Head of caudate nucleus (tissue), 42 donors: Measurements from ENCODE around the gene MID2.
A peak's percentile ranks its signal among the peaks of the same experiment; 100 is the strongest.
"Not testable (repeated sequence)": the region's sequence is repeated elsewhere in the genome, so short reads cannot be mapped to it uniquely, and the experiment has no call there.

Source experiments
- DNase-seq, 42 donors: peaks; one replicate each; pipeline versions ENCODE4 v3.0.0 to v3.0.0-alpha.2; 2020 to 2021; ENCODE audit warnings: mixed read lengths in 7 of 42
- intact Hi-C: fragments of 100-400 bp; cut with DNase I; formaldehyde crosslinking; loops from one replicate; pipeline ENCODE4 v1.15.0; 2022

MID2 gene, protein sequence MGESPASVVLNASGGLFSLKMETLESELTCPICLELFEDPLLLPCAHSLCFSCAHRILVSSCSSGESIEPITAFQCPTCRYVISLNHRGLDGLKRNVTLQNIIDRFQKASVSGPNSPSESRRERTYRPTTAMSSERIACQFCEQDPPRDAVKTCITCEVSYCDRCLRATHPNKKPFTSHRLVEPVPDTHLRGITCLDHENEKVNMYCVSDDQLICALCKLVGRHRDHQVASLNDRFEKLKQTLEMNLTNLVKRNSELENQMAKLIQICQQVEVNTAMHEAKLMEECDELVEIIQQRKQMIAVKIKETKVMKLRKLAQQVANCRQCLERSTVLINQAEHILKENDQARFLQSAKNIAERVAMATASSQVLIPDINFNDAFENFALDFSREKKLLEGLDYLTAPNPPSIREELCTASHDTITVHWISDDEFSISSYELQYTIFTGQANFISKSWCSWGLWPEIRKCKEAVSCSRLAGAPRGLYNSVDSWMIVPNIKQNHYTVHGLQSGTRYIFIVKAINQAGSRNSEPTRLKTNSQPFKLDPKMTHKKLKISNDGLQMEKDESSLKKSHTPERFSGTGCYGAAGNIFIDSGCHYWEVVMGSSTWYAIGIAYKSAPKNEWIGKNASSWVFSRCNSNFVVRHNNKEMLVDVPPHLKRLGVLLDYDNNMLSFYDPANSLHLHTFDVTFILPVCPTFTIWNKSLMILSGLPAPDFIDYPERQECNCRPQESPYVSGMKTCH

DNA sequence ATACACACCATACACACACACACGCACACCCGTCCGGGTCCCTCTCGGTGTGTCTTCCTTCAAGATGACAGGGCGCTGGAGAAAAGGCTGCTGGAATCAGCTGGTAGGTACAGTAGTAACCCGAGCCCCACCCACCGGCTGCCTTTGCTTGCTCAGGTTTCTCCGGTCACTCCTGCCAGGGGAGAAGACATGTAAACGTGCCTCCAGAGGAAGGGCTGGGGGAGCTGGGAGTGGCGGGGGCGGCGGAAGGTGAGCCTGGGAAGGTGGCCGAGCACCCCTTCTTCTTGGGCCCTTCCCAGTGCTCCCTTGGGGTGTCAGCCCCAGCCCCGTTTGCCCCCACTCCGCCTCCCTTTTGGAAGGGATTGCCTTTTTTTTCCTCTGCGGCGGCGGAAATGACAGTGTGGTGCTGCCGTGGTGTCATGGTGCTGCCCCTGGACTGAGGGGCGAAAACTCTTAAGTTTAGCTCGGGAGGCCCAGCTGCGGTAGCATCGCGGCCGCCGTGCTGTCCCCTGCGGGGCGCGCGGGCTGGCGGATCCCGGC is at the start of gene MID2:
Gene MID2 (plus strand): TSS at position 169 of the 540 bp plus-strand sequence. CDS start 561 bp downstream, outside the sequence.
- peak in 40 of 42 donors; percentile 2 to 65 (median 28) for DNase-seq

GRCh38 chrX:107776649-107777535 is 48.8 kb upstream of the MID2 start:
- intact Hi-C loops: loop anchor here (5.0 to 10.0 kb wide), 3 partner anchors 52 to 122 kb away; no protein-coding TSS in a partner anchor
- DNase-seq: peak; percentile 59 to 93 (median 82)

More for the DNA sequence above, at the start of gene MID2:
- intact Hi-C loops: no loop called here

DNA sequence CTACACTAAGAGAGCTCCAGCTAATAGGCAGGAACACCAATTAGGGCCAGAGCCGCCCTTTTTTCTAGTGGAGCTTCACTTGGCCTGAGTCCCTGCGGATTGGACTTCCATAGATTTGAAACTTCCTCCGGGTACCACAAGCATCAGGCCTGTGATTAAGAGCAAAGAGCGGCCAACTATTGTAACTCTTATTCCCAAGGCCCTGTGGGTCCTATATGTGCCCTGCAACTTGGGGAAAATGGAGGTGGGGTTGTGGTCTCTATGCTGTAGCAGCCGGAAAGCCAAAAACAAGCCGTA is 48.2 kb upstream of the MID2 start, which contains the start of gene NCBP2L:
Gene NCBP2L (plus strand): TSS at position 198 of the 297 bp plus-strand sequence. CDS start 16,488 bp downstream, outside the sequence.
- intact Hi-C loops: loop anchor here (5.0 to 10.0 kb wide), 3 partner anchors 53 to 123 kb away; no protein-coding TSS in a partner anchor
- DNase-seq: no peak

DNA sequence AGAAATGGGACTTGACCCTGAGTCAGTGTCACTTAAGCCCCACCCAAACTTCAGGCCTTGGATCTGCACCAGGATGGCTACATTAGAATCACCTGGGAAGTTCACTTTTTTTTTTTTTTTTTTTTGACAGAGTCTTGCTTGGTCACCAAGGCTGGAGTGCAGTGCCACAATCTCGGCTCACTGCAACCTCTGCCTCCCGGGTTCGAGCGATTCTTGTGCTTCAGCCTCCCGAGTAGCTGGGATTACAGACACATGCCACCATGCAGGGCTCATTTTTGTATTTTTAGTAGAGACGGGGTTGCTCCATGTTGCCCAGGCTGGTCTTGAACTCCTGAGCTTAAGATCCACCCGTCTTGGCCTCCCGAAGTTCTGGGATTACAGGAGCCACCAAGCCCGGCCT is 45.1 kb upstream of the MID2 start:
- DNase-seq: no peak
- intact Hi-C loops: no loop called here

- intact Hi-C loops: no loop called here
- no peak for DNase-seq
These were observed 37.8 kb upstream of the MID2 start for GRCh38 chrX:107787827-107788226.

DNA sequence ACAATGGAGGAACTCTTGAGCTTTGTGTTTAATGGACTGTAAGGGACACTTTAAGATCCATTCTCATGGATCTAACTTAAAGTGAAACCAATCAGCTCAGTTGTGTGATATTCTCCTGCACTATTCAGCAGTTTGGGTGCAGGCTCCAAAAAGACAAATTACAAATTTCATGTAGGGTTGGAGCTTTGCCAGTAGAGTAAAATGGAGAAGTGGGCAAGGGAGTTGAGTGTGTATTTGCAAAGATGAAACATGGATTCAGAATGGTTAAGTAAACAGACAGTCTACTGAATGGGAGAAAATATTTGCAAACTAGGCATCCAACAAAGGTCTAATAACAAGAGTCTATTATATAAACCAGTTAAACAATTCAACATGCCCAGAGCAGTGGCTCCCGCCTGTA is 21.2 kb upstream of the MID2 start:
- intact Hi-C loops: no loop called here
- DNase-seq: no peak

- no peak for DNase-seq
- intact Hi-C loops: no loop called here
These were observed 20.5 kb upstream of the MID2 start for GRCh38 chrX:107805179-107805578.

GRCh38 chrX:107810053-107810452 is 15.6 kb upstream of the MID2 start:
- DNase-seq, intact Hi-C loops: not testable (repeated sequence)

- intact Hi-C loops: no loop called here
- DNase-seq: no peak
These were observed 6.7 kb upstream of the MID2 start for GRCh38 chrX:107818900-107819521.

DNA sequence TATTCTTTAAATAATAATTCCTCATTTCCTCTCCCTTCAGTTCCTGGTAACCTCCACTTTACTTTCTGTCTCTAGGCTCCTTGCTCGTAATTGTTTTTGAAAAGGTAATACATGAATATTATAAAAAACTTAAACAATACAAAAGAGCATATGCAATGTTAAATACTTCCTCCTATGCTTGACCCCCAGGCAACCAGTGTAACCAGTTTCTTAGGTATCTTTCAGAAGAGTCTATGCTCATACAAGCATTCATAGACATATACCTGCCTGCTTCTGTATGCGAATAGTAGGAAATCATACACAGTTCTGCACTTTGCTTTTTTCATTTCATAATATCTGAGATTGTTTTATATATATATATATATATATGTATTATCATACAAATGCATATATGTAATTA is 2.6 kb upstream of the MID2 start:
- no peak for DNase-seq
- intact Hi-C loops: no loop called here

DNA sequence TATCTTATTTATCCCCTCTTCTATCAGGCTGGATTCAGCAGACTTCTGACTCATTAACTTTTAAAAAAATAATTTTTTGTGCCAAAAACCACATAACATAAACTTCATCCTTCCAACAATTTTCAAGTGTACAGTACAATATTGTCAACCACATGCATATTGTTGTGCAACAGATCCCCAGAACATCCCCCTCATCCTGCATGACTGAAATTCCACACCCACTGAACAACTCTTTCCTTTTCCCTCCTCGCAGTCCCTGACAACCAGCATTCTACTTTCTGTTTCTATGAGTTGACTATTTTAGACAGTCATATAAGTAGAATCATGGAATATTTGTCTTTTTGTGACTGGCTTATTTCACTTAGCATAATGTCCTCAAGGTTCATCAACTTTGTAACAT is 2.2 kb upstream of the MID2 start:
- intact Hi-C loops: no loop called here

GRCh38 chrX:107826238-107827029 is 768 bp downstream of the MID2 start:
- DNase-seq: peak in 40 of 42 donors; percentile 1 to 75 (median 42)
- intact Hi-C loops: no loop called here

More for the DNA sequence above, 2.2 kb upstream of the MID2 start:
- DNase-seq: no peak

DNA sequence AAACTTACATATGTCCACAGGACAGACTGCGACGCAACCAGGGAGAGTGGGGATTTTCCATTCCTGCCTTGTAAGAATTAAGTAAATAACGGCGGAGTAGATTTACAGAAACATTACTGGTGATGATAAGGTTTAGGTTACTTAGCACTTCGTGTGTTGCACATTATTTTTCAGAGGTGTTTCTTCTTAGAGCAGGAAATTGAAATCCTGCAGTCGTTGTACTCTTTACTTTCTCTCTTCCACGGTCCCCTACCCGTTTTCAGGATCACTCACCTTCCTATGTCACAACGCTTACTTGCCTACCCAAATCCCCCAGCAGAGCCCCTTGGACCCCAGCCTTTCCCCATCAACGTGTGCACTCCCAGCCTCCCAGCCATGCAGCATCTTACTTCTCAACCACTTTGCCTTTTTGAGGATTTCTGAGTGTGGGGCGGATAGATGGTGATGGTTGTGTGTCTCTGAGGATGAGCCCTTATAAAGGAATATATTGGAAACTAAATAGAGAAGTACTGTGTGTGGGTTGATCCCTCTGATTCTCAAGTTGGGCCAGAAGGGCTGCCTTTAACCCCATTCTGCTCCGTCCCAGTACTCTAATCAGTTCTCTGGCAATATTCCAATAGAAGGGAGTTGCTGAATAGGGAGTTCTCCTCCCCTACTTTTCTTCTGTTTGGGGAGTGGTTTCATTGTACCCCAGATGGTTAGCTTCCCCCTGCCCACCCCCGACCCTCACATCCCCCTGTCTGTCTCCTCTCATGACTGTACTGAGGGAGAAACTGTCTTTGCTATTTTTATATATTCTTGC is 1.6 kb downstream of the MID2 start:
- DNase-seq: peak in 1 of 42 donors; percentile 6
- intact Hi-C loops: no loop called here

DNA sequence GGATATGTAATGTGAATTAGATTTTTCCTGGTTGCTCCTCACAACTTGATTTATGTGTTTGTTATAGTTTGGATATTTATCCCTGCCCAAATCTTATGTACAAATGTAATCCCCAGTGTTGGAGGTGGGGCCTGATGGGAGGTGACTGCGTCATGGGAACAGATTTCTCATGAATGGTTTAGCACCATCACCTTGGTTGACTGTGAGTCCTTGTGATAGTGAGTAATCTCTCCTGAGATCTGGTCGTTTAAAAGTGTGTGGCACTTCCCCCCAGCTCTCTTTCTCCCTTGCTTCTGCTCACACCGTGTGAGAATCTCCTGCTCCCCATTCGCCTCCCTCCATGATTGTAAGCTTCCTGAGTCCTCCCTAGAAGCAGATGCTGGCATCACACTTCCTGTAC is 2.2 kb downstream of the MID2 start:
- no peak for DNase-seq
- intact Hi-C loops: no loop called here

DNA sequence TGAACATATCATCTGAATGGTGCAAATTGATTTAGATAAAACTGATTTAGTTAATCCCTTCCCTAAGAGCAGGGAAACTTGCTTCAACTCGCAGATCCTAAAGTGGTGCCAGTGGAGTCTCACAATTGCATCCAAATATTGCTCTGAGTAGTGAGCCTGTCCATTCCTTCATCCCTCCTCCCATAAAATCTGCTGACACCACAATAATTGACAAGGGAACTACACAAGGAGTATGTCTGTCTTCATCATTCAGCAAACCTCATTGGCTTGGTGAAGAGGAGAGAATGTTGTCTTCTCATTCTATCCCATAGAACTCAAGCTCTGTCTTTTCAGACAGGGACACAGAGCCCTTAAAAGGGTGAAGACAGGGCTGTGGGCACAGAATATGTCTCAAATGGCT is 4.2 kb downstream of the MID2 start:
- intact Hi-C loops: no loop called here
- no peak for DNase-seq

DNA sequence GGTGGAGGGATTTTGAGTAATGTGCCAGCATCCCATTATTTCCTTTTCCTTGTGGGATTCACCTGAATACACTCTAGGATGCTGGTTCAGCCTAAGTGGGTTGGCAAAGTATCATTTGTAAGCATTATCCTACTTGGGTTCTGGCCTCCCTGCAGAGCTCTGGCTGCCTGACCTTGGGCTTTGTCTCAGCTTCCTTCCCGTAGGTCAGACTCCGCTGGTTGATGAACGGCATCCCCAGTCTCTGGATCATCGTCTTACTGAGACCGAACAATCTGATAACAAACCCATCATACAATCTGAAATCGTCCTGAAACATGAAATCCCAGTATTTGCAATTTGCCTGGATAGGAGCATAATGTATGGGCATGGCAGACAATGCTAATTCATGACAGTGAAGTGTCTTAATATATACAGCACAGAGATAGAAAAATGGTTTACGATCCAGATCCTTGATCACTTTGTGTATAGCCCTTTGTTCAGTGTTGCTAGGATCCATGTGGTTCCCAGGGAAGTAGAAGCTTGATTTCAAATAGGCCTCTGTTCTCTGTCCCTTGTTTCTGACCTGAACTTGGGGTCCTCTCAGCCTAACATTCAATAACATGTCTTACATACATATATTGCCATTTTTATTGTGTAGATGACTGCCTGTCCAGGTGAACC is 5.5 kb downstream of the MID2 start:
- no peak for DNase-seq
- intact Hi-C loops: no loop called here
